NB4 (cell line): ENCODE data around the gene PEMT.
"Not testable (repeated sequence)": the region's sequence is repeated elsewhere in the genome, so short reads cannot be mapped to it uniquely, and the experiment has no call there.

Source experiments
- POLR2A ChIP-seq: IDR thresholded peaks from 2 replicates; pipeline ENCODE4 v1.6.1; 2011; ENCODE audit warnings: mild to moderate bottlenecking; ENCODE audit not compliant: insufficient read length; ENCODE audit errors: extremely low read depth
- TF ChIP-seq, protein P1 (sequence below): IDR thresholded peaks from one replicate; pipeline ENCODE4 v1.5.1; 2012; ENCODE audit warnings: low read depth, low read length

DNA sequence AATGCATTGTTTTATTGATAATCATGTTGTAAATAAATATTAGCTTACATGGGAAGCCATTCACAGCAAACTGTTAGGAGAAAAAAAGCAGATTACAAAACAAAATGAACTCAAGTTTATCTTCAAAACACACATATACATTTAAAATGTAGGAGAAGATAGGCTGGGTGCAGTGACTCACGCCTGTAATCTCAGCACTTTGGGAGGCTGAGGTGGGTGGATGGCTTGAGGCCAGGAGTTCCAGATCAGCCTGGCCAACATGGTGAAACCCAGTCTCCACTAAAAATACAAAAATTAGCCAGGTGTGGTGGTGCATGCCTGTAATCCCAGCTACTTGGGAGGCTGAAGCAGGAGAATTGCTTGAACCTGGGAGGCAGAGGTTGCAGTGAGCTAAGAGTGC is 125.6 kb downstream of the PEMT start:
- TF ChIP-seq, protein P1, sequence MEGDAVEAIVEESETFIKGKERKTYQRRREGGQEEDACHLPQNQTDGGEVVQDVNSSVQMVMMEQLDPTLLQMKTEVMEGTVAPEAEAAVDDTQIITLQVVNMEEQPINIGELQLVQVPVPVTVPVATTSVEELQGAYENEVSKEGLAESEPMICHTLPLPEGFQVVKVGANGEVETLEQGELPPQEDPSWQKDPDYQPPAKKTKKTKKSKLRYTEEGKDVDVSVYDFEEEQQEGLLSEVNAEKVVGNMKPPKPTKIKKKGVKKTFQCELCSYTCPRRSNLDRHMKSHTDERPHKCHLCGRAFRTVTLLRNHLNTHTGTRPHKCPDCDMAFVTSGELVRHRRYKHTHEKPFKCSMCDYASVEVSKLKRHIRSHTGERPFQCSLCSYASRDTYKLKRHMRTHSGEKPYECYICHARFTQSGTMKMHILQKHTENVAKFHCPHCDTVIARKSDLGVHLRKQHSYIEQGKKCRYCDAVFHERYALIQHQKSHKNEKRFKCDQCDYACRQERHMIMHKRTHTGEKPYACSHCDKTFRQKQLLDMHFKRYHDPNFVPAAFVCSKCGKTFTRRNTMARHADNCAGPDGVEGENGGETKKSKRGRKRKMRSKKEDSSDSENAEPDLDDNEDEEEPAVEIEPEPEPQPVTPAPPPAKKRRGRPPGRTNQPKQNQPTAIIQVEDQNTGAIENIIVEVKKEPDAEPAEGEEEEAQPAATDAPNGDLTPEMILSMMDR = not testable (repeated sequence)
- TF ChIP-seq POLR2A = not testable (repeated sequence)
